CD4-positive, alpha-beta T cell treated with Interleukin-15 for 1 hour (primary cell): ENCODE data around the gene QDPR.
"Not testable (repeated sequence)": the region's sequence is repeated elsewhere in the genome, so short reads cannot be mapped to it uniquely, and the experiment has no call there.

Source experiments
- DNase-seq: peaks from one replicate; pipeline ENCODE4 v3.0.0-alpha.2; 2020

Gene QDPR

GRCh38 chr4:17489721-17490120 lies 22.2 kb downstream of the QDPR start:
- no peak for DNase-seq

GRCh38 chr4:17489123-17489522 lies 22.8 kb downstream of the QDPR start:
- no peak for DNase-seq

- no peak for DNase-seq
Observed at GRCh38 chr4:17482716-17483115, 29.2 kb downstream of the QDPR start.

GRCh38 chr4:17480955-17481354 lies 30.9 kb downstream of the QDPR start:
- no peak for DNase-seq

- no peak for DNase-seq
Observed at GRCh38 chr4:17480210-17480927, 31.5 kb downstream of the QDPR start.

- no peak for DNase-seq
Observed at GRCh38 chr4:17477774-17478472, 34.0 kb downstream of the QDPR start.

GRCh38 chr4:17476853-17477252 lies 35.0 kb downstream of the QDPR start:
- no peak for DNase-seq

- no peak for DNase-seq
Observed at GRCh38 chr4:17475481-17475880, 36.4 kb downstream of the QDPR start.

- DNase-seq, result no peak
Observed at GRCh38 chr4:17469931-17470674, 41.8 kb downstream of the QDPR start.

GRCh38 chr4:17468619-17469221 lies 43.2 kb downstream of the QDPR start:
- no peak for DNase-seq

GRCh38 chr4:17463606-17464005 lies 48.3 kb downstream of the QDPR start:
- no peak for DNase-seq

- DNase-seq, result no peak
Observed at GRCh38 chr4:17450269-17450804, 61.6 kb downstream of the QDPR start.

- no peak for DNase-seq
Observed at GRCh38 chr4:17448689-17449088, 63.2 kb downstream of the QDPR start.

GRCh38 chr4:17447675-17448298 lies 64.1 kb downstream of the QDPR start:
- DNase-seq, result no peak

GRCh38 chr4:17447056-17447455 lies 64.8 kb downstream of the QDPR start:
- no peak for DNase-seq

- not testable (repeated sequence) for DNase-seq
Observed at GRCh38 chr4:17442477-17442876, 69.4 kb downstream of the QDPR start.

GRCh38 chr4:17437396-17437795 lies 74.5 kb downstream of the QDPR start:
- DNase-seq, result no peak

- no peak for DNase-seq
Observed at GRCh38 chr4:17436750-17437090, 75.2 kb downstream of the QDPR start.
